HG03139 (cell line): ENCODE measurements around the gene FBLN2.
"Not testable (repeated sequence)": the region's sequence is repeated elsewhere in the genome, so short reads cannot be mapped to it uniquely, and the experiment has no call there.

Experiments
- ATAC-seq: cut with Tn5 transposase; IDR thresholded peaks from one replicate; pipeline ENCODE4 v1.9.1; 2021; ENCODE audit not compliant: unreplicated experiment

FBLN2 gene

GRCh38 chr3:13544951-13545651 is 3.8 kb upstream of the FBLN2 start:
- ATAC-seq, result no peak

- no peak for ATAC-seq
These were observed 2.9 kb upstream of the FBLN2 start for GRCh38 chr3:13545952-13546454.

- no peak for ATAC-seq
These were observed 2.2 kb upstream of the FBLN2 start for GRCh38 chr3:13546667-13547171.

GRCh38 chr3:13547591-13548371 is 1.1 kb upstream of the FBLN2 start:
- no peak for ATAC-seq

DNA sequence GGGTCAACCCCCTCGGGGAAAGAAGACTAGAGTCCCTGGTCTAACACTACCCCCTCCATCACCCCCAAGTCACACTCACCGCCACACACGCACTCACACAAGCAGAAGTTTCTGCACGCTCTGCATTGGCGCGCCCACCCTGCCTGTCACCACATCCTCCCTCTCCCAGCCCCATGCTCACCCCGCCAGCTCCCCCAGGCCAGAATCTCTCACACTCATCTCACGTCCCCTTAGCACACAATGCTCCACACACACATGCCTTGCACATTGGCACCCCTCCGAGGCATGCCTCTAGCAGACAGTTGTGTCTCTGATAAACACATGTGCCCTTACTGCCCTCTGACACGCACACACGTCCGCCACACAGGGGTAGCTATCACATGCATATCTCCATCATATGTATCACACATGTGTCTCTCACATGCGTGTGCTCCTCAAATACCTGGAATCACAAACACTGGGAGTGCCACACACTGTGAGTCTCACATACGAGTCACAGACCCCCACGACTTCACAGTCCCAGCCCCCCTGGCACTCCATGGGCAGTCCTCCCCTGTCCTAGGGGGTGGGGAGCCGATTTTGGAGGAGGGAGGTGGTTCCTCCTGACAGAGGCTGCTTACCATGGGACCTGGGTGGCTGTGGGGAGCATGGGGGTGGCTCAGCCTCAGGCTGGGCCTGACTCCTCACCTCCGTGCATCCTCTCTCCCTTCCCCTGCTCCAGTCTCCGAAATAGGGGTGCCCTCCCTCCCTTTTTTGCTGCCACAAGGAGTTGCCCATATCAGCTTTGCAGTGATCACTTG is 898 bp downstream of the FBLN2 start:
- ATAC-seq, result no peak

GRCh38 chr3:13550423-13550690 is 1.4 kb downstream of the FBLN2 start:
- no peak for ATAC-seq

- no peak for ATAC-seq
These were observed 2.0 kb downstream of the FBLN2 start for GRCh38 chr3:13550791-13551360.

GRCh38 chr3:13552857-13553652 is 4.1 kb downstream of the FBLN2 start:
- ATAC-seq, result no peak

DNA sequence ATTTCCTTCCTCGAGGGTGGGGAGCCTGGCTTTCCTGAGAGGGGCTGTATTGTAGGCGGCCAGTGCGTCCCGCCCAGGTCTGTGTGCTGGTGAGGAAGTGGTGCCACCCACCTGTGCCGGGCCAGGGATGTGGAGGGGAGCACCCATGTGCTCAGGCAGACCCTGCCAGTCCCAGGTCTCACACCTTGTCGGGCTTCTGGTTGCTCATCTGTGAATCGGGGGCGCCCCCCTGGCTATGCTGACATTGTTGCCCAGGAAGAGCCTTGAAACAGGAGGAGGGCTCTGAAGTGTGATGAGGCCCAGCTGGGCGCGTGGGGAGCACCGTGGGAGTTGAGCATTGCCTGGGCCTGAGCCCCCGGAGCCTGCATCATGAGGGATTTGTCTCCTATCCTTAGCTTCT is 4.8 kb downstream of the FBLN2 start:
- ATAC-seq, result no peak

GRCh38 chr3:13555753-13556152 is 6.8 kb downstream of the FBLN2 start:
- ATAC-seq, result no peak

DNA sequence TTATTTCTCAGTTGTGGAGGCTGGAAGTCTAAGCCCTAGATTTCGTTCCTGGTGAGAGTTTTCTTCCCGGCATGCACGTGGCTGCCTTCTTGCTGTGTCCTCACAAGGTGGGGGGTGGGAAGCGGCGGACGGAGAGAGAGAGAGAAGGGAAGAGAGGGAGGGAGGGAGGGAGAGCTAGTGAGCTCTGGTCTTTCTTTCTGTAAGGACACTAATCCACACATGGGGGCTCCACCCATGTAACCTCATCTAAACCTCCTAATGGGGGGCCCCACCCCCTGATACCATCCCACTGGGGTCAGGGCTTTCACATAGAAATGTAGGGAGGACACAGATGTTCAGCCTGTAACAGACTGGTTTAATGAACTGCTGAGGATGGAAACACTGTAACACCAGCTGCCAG is 7.3 kb downstream of the FBLN2 start:
- no peak for ATAC-seq

GRCh38 chr3:13556917-13557316 is 8.0 kb downstream of the FBLN2 start:
- ATAC-seq, result no peak

DNA sequence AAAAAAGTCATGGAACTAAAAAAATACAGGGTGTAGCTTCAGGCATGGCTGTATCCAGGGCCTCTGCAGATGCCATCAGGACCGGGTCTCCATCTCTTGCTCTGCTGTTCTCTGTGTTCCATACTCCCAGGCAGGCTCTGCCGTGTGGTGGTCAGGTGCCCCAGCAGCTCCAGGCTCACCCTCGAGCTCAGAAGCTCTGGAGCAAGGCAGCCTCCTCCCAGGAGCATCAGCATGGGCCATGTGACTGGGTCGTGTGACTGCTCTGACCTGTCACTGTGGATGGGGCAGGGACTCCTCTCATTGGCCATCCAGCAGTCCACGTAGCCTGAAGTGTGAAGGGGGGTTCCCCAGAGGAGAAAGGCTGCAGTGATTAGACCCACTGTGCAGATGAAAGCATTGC is 8.5 kb downstream of the FBLN2 start:
- ATAC-seq, result no peak

DNA sequence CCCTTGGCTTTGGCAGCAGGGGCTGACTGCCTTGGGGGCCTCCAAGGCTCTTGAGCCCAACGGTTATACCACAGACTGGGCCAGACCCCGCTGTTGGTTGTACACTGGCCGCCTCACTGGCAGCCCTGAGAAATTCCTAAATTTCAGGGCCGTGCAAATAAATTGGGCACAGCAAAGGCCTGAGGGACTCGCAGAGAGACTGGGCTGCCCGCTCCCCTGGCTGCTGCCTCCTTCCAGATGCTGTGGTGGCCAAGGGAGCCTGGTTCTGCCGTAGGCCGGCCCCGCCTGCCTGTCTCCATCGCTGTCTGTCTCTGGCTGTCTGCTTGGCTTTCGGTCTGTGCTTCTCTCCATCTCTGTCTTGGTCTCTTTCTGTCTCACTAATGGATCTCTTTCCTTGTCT is 9.0 kb downstream of the FBLN2 start:
- no peak for ATAC-seq

DNA sequence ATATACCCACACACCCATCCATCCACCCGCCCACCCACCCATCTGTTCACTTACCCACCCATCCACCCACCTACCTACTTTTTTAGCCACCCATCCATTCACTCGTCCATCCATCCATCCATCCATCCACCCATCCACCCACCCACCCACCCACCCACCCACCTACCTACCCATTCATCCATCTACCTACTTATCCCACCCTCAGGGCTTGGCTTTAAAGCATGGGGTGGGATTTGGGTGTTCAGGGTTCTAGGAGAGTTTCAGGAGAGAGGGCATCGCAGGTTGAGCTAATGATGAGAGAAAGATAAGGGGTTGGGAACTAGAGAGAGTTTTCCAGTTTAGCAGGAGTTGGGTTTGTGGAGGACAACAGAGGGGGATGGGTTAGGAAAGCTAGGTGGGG is 9.7 kb downstream of the FBLN2 start:
- ATAC-seq, result no peak

DNA sequence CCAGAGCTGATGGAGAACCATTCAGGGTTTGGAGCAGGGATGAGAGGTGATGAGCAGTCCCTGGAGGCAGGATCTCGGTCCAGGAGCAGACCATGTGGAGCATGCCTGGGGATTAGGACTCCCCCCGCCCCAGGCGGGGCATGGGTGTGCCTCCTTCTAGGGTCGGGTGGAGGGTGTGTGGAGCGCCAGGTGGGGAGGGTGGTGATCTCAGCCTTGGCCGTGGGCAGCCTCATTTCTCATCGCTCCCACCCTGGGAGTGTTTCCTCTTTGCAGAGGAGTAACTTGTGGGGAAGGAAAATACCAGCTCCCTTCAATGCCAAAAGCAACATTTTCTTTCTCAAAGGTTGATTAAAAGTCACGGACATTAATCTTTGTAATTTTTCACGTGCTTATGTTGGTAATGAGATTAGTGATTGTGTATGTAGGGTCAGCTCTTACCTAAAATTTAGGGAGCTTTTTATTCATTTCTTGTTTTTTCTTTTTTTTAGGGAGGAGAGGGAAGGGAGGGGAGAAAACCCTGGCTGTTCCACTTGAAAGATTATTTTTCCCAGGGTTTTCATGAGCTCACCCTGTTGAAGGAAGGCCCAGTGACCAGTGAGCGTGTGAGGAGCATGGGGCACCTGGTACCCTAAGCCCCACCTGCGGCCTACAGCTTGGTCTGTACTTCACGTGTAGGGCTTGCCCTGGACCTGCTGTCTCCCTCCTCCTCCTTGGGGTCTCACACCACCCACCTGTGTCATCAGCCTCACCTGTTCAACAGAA is 11.0 kb downstream of the FBLN2 start:
- ATAC-seq, result no peak

GRCh38 chr3:13561376-13561775 is 12.5 kb downstream of the FBLN2 start:
- ATAC-seq, result no peak

DNA sequence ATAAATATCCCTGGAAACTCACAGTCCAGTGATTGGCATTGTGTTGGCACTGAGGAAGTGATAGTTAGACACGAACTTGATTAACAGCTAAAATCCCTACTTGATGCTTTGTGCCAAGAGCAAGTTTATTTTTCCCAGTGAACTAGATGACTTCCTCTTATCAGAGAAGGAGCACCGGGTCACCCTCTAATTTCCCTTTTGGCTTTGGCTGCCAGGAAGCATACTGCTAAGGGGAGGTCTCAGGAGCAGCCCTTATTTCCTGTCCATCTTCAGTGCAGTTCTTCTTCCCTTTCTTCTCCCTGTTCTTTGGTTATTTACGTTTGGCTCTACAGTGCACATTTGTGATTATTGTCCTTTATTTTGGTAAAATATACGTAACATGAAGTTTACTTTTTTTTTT is 13.0 kb downstream of the FBLN2 start:
- no peak for ATAC-seq

DNA sequence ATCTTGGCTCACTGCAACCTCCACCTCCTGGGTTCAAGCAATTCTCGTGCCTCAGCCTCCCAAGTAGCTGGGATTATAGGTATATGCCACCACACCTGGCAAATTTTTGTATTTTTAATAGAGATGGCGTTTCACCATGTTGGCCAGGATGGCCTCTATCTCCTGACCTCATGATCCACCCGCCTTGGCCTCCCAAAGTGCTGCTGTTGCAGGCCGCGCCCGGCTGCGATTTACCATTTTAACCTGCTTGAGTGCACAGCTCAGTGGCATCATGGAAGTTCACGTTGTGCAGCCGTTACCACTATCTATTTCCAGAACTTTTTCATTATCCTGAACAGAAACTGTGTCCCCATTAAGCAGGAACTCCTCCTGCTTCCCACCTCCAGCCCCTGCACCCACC is 13.5 kb downstream of the FBLN2 start:
- not testable (repeated sequence) for ATAC-seq

DNA sequence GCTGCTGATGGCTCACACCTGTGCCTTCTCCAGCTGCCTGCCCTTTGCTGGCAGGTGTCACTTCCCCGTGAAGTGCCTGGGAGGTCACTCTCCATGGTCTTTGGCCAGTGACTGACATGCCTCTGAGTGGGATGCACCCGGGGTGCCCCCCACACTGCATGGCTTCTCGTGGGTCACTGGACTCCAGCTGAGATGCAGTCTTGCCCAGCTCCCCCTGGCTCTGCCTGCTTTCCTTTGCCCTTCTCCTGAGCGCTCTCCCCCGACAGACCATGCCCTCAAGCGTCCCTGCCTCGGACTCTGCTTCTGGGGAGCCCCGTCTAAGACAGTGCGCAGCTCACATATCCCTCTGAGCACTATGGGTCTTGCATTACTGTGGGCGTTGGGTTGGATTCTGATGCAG is 14.4 kb downstream of the FBLN2 start:
- ATAC-seq, result no peak
